Activated CD8-positive, alpha-beta T cell treated with anti-CD3 and anti-CD28 coated beads, Interleukin-2, amount 10 ng/mL, durations not matched to agents 7 days and 5 days (primary cell): ENCODE results near the gene TBC1D17. TPM values are rescaled to one million over a fixed set of nuclear protein-coding genes. Genes with fewer than 3 reads are reported as not detected.
A peak's percentile ranks its signal among the peaks of the same experiment; 100 is the strongest.

Source experiments
- ATAC-seq: fragments of 150-1000 bp; cut with Tn5 transposase; one replicate; pipeline ENCODE4 v1.10.0; 2021; ENCODE audit warnings: moderate library complexity
- CTCF ChIA-PET: fragments of 350-600 bp; sonication (Branson Sonifier 250); formaldehyde crosslinking; loops from one replicate; lab custom pipeline; 2021; ENCODE audit warnings: antibody characterized with exemption; lab: Charles Lee
- POLR2A ChIA-PET: fragments of 350-600 bp; sonication (Branson Sonifier 250); formaldehyde crosslinking; loops from one replicate; lab custom pipeline; 2021; ENCODE audit warnings: antibody characterized with exemption; lab: Charles Lee
- DNase-seq: peaks from one replicate; pipeline ENCODE4 v3.0.0-alpha.2; 2020
- H3K27ac Mint-ChIP-seq: one replicate; pipeline ENCODE4 v1.8.0; 2021; ENCODE audit warnings: mild to moderate bottlenecking, mixed read lengths
- H3K27me3 Mint-ChIP-seq: one replicate; pipeline ENCODE4 v1.8.0; 2021; ENCODE audit warnings: low read depth, mixed read lengths
- H3K36me3 Mint-ChIP-seq: one replicate; pipeline ENCODE4 v1.8.0; 2021; ENCODE audit warnings: low read depth, mixed read lengths
- H3K4me1 Mint-ChIP-seq: one replicate; pipeline ENCODE4 v1.8.0; 2021; ENCODE audit warnings: low read depth, mixed read lengths
- H3K4me3 Mint-ChIP-seq: one replicate; pipeline ENCODE4 v1.8.0; 2021; ENCODE audit warnings: mild to moderate bottlenecking, mixed read lengths
- H3K9me3 Mint-ChIP-seq: one replicate; pipeline ENCODE4 v1.8.0; 2022; ENCODE audit warnings: mixed read lengths; ENCODE audit not compliant: insufficient read depth
- total RNA-seq, 2 experiments: library from RNA; stranded (reverse); gene quantifications; one replicate each; pipeline ENCODE4 v1.2.3, GENCODE V29; 2021

The TBC1D17 gene
- total RNA-seq, 2 experiments from 2014 or later = 28.6 to 30.8 TPM

- Mint-ChIP-seq H3K9me3 (no peaks in the 10 kb centered on the region), H3K36me3 (peaks cover 39% of the 10 kb centered on the region), H3K4me3 (no peak overlapping the region), H3K27me3 (no peaks in the 10 kb centered on the region), H3K4me1 (peaks cover 11% of the 10 kb centered on the region), H3K27ac (no peak overlapping the region)
- CTCF ChIA-PET = no interaction called here
- ATAC-seq = no peak
- POLR2A ChIA-PET = no interaction called here
- DNase-seq = no peak
Measured at GRCh38 chr19:49838885-49839588, 38.5 kb upstream of the TBC1D17 start.

- ChIA-PET POLR2A (no interaction called here), CTCF (no interaction called here)
- Mint-ChIP-seq H3K4me3 (no peak overlapping the region), H3K36me3 (peaks cover 38% of the 10 kb centered on the region), H3K9me3 (no peaks in the 10 kb centered on the region), H3K27me3 (no peaks in the 10 kb centered on the region), H3K27ac (no peak overlapping the region), H3K4me1 (peaks cover 11% of the 10 kb centered on the region)
- DNase-seq = no peak
- no peak for ATAC-seq
Measured at GRCh38 chr19:49839713-49840112, 37.8 kb upstream of the TBC1D17 start.

- Mint-ChIP-seq H3K4me1 (peaks cover 11% of the 10 kb centered on the region), H3K36me3 (peaks cover 31% of the 10 kb centered on the region), H3K4me3 (no peak overlapping the region), H3K9me3 (no peaks in the 10 kb centered on the region), H3K27ac (no peak overlapping the region), H3K27me3 (no peaks in the 10 kb centered on the region)
- CTCF ChIA-PET = no interaction called here
- DNase-seq = no peak
- no peak for ATAC-seq
- POLR2A ChIA-PET = no interaction called here
Measured at GRCh38 chr19:49840321-49840720, 37.2 kb upstream of the TBC1D17 start.

- ATAC-seq (no peak), DNase-seq (no peak)
- no peak overlapping the region for H3K27ac Mint-ChIP-seq
- no peaks in the 10 kb centered on the region for H3K27me3 Mint-ChIP-seq
- CTCF ChIA-PET = no interaction called here
- H3K9me3 Mint-ChIP-seq = no peaks in the 10 kb centered on the region
- POLR2A ChIA-PET = no interaction called here
- no peak overlapping the region for H3K4me3 Mint-ChIP-seq
- peaks cover 31% of the 10 kb centered on the region for H3K36me3 Mint-ChIP-seq
- H3K4me1 Mint-ChIP-seq = peaks cover 11% of the 10 kb centered on the region
Measured at GRCh38 chr19:49840736-49841249, 36.7 kb upstream of the TBC1D17 start.

GRCh38 chr19:49843265-49843664 lies 34.2 kb upstream of the TBC1D17 start:
- H3K27me3 Mint-ChIP-seq = no peaks in the 10 kb centered on the region
- DNase-seq (no peak), ATAC-seq (no peak)
- peaks cover 11% of the 10 kb centered on the region for H3K4me1 Mint-ChIP-seq
- no peak overlapping the region for H3K27ac Mint-ChIP-seq
- peaks cover 22% of the 10 kb centered on the region for H3K36me3 Mint-ChIP-seq
- CTCF ChIA-PET = no interaction called here
- H3K9me3 Mint-ChIP-seq = no peaks in the 10 kb centered on the region
- POLR2A ChIA-PET = interaction anchor here (1.3 kb wide), 1 partner anchor 22 kb away, joined by 3 read pairs; no protein-coding TSS in a partner anchor
- H3K4me3 Mint-ChIP-seq = no peak overlapping the region

- peaks cover 21% of the 10 kb centered on the region for H3K4me1 Mint-ChIP-seq
- no peaks in the 10 kb centered on the region for H3K27me3 Mint-ChIP-seq
- CTCF ChIA-PET = interaction anchor here (1.2 kb wide), 1 partner anchor 11 kb away, joined by 3 read pairs; no protein-coding TSS in a partner anchor
- H3K27ac Mint-ChIP-seq = no peak overlapping the region
- H3K9me3 Mint-ChIP-seq = no peaks in the 10 kb centered on the region
- no peak for ATAC-seq
- POLR2A ChIA-PET = interaction anchor here (1.3 kb wide), 1 partner anchor 21 kb away, joined by 3 read pairs; no protein-coding TSS in a partner anchor
- peaks cover 12% of the 10 kb centered on the region for H3K36me3 Mint-ChIP-seq
- no peak overlapping the region for H3K4me3 Mint-ChIP-seq
- no peak for DNase-seq
Measured at GRCh38 chr19:49844138-49845095, 33.1 kb upstream of the TBC1D17 start.

- ChIA-PET CTCF (interaction anchor here (1.2 kb wide), 1 partner anchor 12 kb away, joined by 3 read pairs; no protein-coding TSS in a partner anchor), POLR2A (no interaction called here)
- DNase-seq = no peak
- no peak overlapping the region for H3K27ac Mint-ChIP-seq
- no peak overlapping the region for H3K4me3 Mint-ChIP-seq
- no peaks in the 10 kb centered on the region for H3K27me3 Mint-ChIP-seq
- peaks cover 11% of the 10 kb centered on the region for H3K36me3 Mint-ChIP-seq
- ATAC-seq = no peak
- H3K9me3 Mint-ChIP-seq = no peaks in the 10 kb centered on the region
- peaks cover 29% of the 10 kb centered on the region for H3K4me1 Mint-ChIP-seq
Measured at GRCh38 chr19:49845414-49845813, 32.1 kb upstream of the TBC1D17 start.

- H3K4me1 Mint-ChIP-seq = peaks cover 29% of the 10 kb centered on the region
- POLR2A ChIA-PET = interaction anchor here (0.9 kb wide), 1 partner anchor 11 kb away, joined by 3 read pairs; no protein-coding TSS in a partner anchor
- peaks cover 7% of the 10 kb centered on the region for H3K36me3 Mint-ChIP-seq
- no peak for DNase-seq
- H3K27ac Mint-ChIP-seq = no peak overlapping the region
- H3K27me3 Mint-ChIP-seq = no peaks in the 10 kb centered on the region
- ATAC-seq = no peak
- CTCF ChIA-PET = no interaction called here
- H3K9me3 Mint-ChIP-seq = no peaks in the 10 kb centered on the region
- H3K4me3 Mint-ChIP-seq = no peak overlapping the region
Measured at GRCh38 chr19:49846408-49846807, 31.1 kb upstream of the TBC1D17 start.

GRCh38 chr19:49847731-49848696 lies 29.5 kb upstream of the TBC1D17 start:
- DNase-seq = peak; percentile 46
- CTCF ChIA-PET = interaction anchor here (0.5 to 1.3 kb wide), 7 partner anchors 16 to 178 kb away, joined by 3 to 5 read pairs (median 4); partner anchors contain the start of genes AKT1S1, FUZ, TBC1D17 and ZNF473
- POLR2A ChIA-PET = interaction anchor here (0.6 to 1.8 kb wide), 6 partner anchors 15 to 931 kb away, joined by 3 to 12 read pairs (median 4); partner anchors contain the start of gene MED25
- peaks cover 41% of the 10 kb centered on the region for H3K4me1 Mint-ChIP-seq
- H3K36me3 Mint-ChIP-seq = peaks cover 7% of the 10 kb centered on the region
- H3K4me3 Mint-ChIP-seq = peak overlapping the region; percentile 17
- H3K27me3 Mint-ChIP-seq = peaks cover 9% of the 10 kb centered on the region
- H3K27ac Mint-ChIP-seq = peak overlapping the region; percentile 40
- ATAC-seq = no peak
- H3K9me3 Mint-ChIP-seq = no peaks in the 10 kb centered on the region

- ChIA-PET POLR2A (interaction anchor here (1.2 to 1.8 kb wide), 2 partner anchors 21 to 31 kb away, joined by 4 to 12 read pairs; partner anchors contain the start of gene MED25), CTCF (interaction anchor here (0.6 to 1.3 kb wide), 5 partner anchors 24 to 319 kb away, joined by 3 to 4 read pairs (median 3); partner anchors contain the start of genes FUZ and MED25)
- Mint-ChIP-seq H3K4me3 (peak overlapping the region; percentile 17), H3K27me3 (peaks cover 9% of the 10 kb centered on the region), H3K9me3 (no peaks in the 10 kb centered on the region), H3K36me3 (peaks cover 7% of the 10 kb centered on the region), H3K4me1 (peaks cover 43% of the 10 kb centered on the region), H3K27ac (no peak overlapping the region)
- no peak for DNase-seq
- ATAC-seq = no peak
Measured at GRCh38 chr19:49848938-49849337, 28.6 kb upstream of the TBC1D17 start.
